H9 (cell line): Measurements from ENCODE around the gene TRPC4AP. TPM values are rescaled to one million over a fixed set of nuclear protein-coding genes. Genes with fewer than 3 reads are reported as not detected.
"Not testable (repeated sequence)": the region's sequence is repeated elsewhere in the genome, so short reads cannot be mapped to it uniquely, and the experiment has no call there.

Source experiments
- DNase-seq: peaks from one replicate; pipeline ENCODE4 v3.0.0-alpha.2; 2017
- H2AFZ ChIP-seq: one replicate; pipeline ENCODE4 v1.6.1; 2013; ENCODE audit warnings: mild to moderate bottlenecking, low read length, control low read depth, moderate library complexity
- H2AK5ac ChIP-seq: 2 replicates; pipeline ENCODE4 v1.6.1; 2013; ENCODE audit warnings: low read length, control low read depth, mixed read lengths; ENCODE audit not compliant: insufficient read length
- H2BK120ac ChIP-seq: one replicate; pipeline ENCODE4 v1.6.1; 2013; ENCODE audit warnings: low read depth, mild to moderate bottlenecking, low read length, control low read depth, inconsistent platforms; ENCODE audit not compliant: poor library complexity, severe bottlenecking
- H2BK12ac ChIP-seq: 2 replicates; pipeline ENCODE4 v1.6.1; 2013; ENCODE audit warnings: low read length, control low read depth, mixed read lengths, low read depth; ENCODE audit not compliant: insufficient read length
- H2BK15ac ChIP-seq: 2 replicates; pipeline ENCODE4 v1.6.1; 2013; ENCODE audit warnings: low read depth, low read length, control low read depth
- H2BK20ac ChIP-seq: one replicate; pipeline ENCODE4 v1.6.1; 2013; ENCODE audit warnings: low read depth, mild to moderate bottlenecking, low read length, control low read depth, inconsistent platforms; ENCODE audit not compliant: poor library complexity, severe bottlenecking
- H2BK5ac ChIP-seq: 2 replicates; pipeline ENCODE4 v1.6.1; 2013; ENCODE audit warnings: low read length, control low read depth, mixed read lengths; ENCODE audit not compliant: insufficient read length
- H3K14ac ChIP-seq: 2 replicates; pipeline ENCODE4 v1.6.1; 2013; ENCODE audit warnings: low read length, control low read depth; ENCODE audit not compliant: insufficient read depth
- H3K18ac ChIP-seq: 2 replicates; pipeline ENCODE4 v1.6.1; 2013; ENCODE audit warnings: low read depth, mild to moderate bottlenecking, mixed read lengths, low read length, control low read depth; ENCODE audit not compliant: insufficient read length
- H3K23ac ChIP-seq: 2 replicates; pipeline ENCODE4 v1.6.1; 2013; ENCODE audit warnings: low read length, control low read depth, mixed read lengths, low read depth; ENCODE audit not compliant: insufficient read length
- H3K23me2 ChIP-seq: 2 replicates; pipeline ENCODE4 v1.6.1; 2013; ENCODE audit warnings: low read depth, mild to moderate bottlenecking, mixed read lengths, low read length, control low read depth; ENCODE audit not compliant: insufficient read length, poor library complexity, severe bottlenecking
- H3K27ac ChIP-seq: 2 replicates; pipeline ENCODE4 v1.5.1; 2013; ENCODE audit warnings: low read length, control low read depth, mixed read lengths, low read depth; ENCODE audit not compliant: insufficient read length
- H3K27me3 ChIP-seq: 2 replicates; pipeline ENCODE4 v1.6.1; 2013; ENCODE audit warnings: low read length, control low read depth, inconsistent platforms; ENCODE audit not compliant: insufficient read depth
- H3K4ac ChIP-seq: 2 replicates; pipeline ENCODE4 v1.6.1; 2013; ENCODE audit warnings: low read depth, mild to moderate bottlenecking, control low read depth, inconsistent platforms, low read length, moderate library complexity
- H3K4me1 ChIP-seq: 2 replicates; pipeline ENCODE4 v1.6.1; 2013; ENCODE audit warnings: low read length, control low read depth, inconsistent platforms; ENCODE audit not compliant: insufficient read depth
- H3K4me2 ChIP-seq: 2 replicates; pipeline ENCODE4 v1.6.1; 2013; ENCODE audit warnings: low read length, control low read depth, mixed read lengths; ENCODE audit not compliant: insufficient read length, insufficient read depth
- H3K56ac ChIP-seq: 2 replicates; pipeline ENCODE4 v1.6.1; 2013; ENCODE audit warnings: low read depth, mild to moderate bottlenecking, mixed read lengths, low read length, control low read depth; ENCODE audit not compliant: insufficient read length
- H3K79me1 ChIP-seq: 2 replicates; pipeline ENCODE4 v1.6.1; 2013; ENCODE audit warnings: low read depth, mild to moderate bottlenecking, moderate library complexity, low read length, control low read depth, inconsistent platforms; ENCODE audit not compliant: insufficient read depth, poor library complexity, severe bottlenecking
- H3K79me2 ChIP-seq: 2 replicates; pipeline ENCODE4 v1.6.1; 2013; ENCODE audit warnings: low read length, control low read depth, inconsistent platforms; ENCODE audit not compliant: insufficient read depth
- H3K9ac ChIP-seq: 2 replicates; pipeline ENCODE4 v1.6.1; 2013; ENCODE audit warnings: low read length, control low read depth, mixed read lengths; ENCODE audit not compliant: insufficient read length; ENCODE audit errors: extremely low read depth
- H3K9me3 ChIP-seq: one replicate; pipeline ENCODE4 v1.6.1; 2013; ENCODE audit warnings: low read depth, low read length, inconsistent platforms; ENCODE audit not compliant: control insufficient read depth
- H3T11ph ChIP-seq: one replicate; pipeline ENCODE4 v1.6.1; 2013; ENCODE audit warnings: mild to moderate bottlenecking, low read length, control low read depth, inconsistent platforms
- H4K20me1 ChIP-seq: one replicate; pipeline ENCODE4 v1.6.1; 2013; ENCODE audit not compliant: control insufficient read depth, insufficient read length, insufficient read depth
- H4K5ac ChIP-seq: 2 replicates; pipeline ENCODE4 v1.6.1; 2013; ENCODE audit warnings: low read depth, mild to moderate bottlenecking, mixed read lengths, low read length, control low read depth; ENCODE audit not compliant: insufficient read length
- H4K8ac ChIP-seq: replicated peaks from 2 replicates; pipeline ENCODE4 v1.6.1; 2013; ENCODE audit warnings: low read length, control low read depth, mixed read lengths, low read depth; ENCODE audit not compliant: insufficient read length
- H4K91ac ChIP-seq: 2 replicates; pipeline ENCODE4 v1.6.1; 2013; ENCODE audit warnings: low read depth, mild to moderate bottlenecking, moderate library complexity, mixed read lengths, low read length, control low read depth; ENCODE audit not compliant: insufficient read length
- H3K27ac Mint-ChIP-seq, 3 experiments: 2 replicates in 2 of 3; 3 replicates in 1 of 3; pipeline ENCODE4 v1.8.0; 2020 to 2021; ENCODE audit warnings: mixed read lengths in 3 of 3, mild to moderate bottlenecking in 1 of 3, moderate library complexity in 1 of 3
- H3K27me3 Mint-ChIP-seq: 2 replicates; pipeline ENCODE4 v1.8.0; 2021; ENCODE audit warnings: low read depth, mild to moderate bottlenecking, moderate library complexity, mixed read lengths
- H3K36me3 Mint-ChIP-seq, 3 experiments: 2 replicates in 2 of 3; 3 replicates in 1 of 3; pipeline ENCODE4 v1.8.0; 2020 to 2021; ENCODE audit warnings: low read depth in 3 of 3, mixed read lengths in 3 of 3; ENCODE audit not compliant: insufficient read depth in 1 of 3
- H3K4me1 Mint-ChIP-seq, 2 experiments: 2 replicates each; pipeline ENCODE4 v1.8.0; 2020; ENCODE audit warnings: mixed read lengths in 2 of 2
- H3K4me3 Mint-ChIP-seq, 2 experiments: 2 replicates in 1 of 2; 3 replicates in 1 of 2; pipeline ENCODE4 v1.8.0; 2020 to 2021; ENCODE audit warnings: mild to moderate bottlenecking in 2 of 2, mixed read lengths in 2 of 2, moderate library complexity in 1 of 2
- H3K9me3 Mint-ChIP-seq, 2 experiments: 2 replicates in 1 of 2; 3 replicates in 1 of 2; pipeline ENCODE4 v1.8.0; 2020; ENCODE audit warnings: mild to moderate bottlenecking in 2 of 2, mixed read lengths in 2 of 2, moderate library complexity in 1 of 2
- CTCF ChIP-seq: fragments of 200-600 bp; sonication (generic); conservative IDR thresholded peaks from 3 replicates; pipeline ENCODE4 v1.8.0; 2021; ENCODE audit warnings: antibody characterized with exemption, mild to moderate bottlenecking
- WGBS: extraction: QIAGEN DNeasy Blood & Tissue Kit; methylation state at CpG from one replicate; pipeline ENCODE4 v1.1.7; 2013; ENCODE audit warnings: missing lambda C conversion rate, low lambda C conversion rate, mixed read lengths; ENCODE audit not compliant: insufficient read length; ENCODE audit errors: extremely low coverage; 5-methylcytosine and 5-hydroxymethylcytosine counted together
- total RNA-seq: library from RNA; stranded (reverse); gene quantifications from 2 replicates; pipeline ENCODE4 v1.2.1, GENCODE V29; 2021

The TRPC4AP gene
- total RNA-seq, 1 experiment from 2014 or later = 93.9 TPM

GRCh38 chr20:35084998-35085397, 7.6 kb downstream of the TRPC4AP start:
- no peak overlapping the region for H3K27ac ChIP-seq
- TF ChIP-seq CTCF = no peak
- no peak overlapping the region for H3K56ac ChIP-seq
- 0 out of 7 replicates have a peak overlapping the region, but pooled peaks of 1 of the 3 experiments have one; percentile 14 for H3K27ac Mint-ChIP-seq
- H3K14ac ChIP-seq = no peak overlapping the region
- no peak overlapping the region for H3K18ac ChIP-seq
- H3K27me3 ChIP-seq = no peaks in the 10 kb centered on the region
- H3K27me3 Mint-ChIP-seq = no peaks in the 10 kb centered on the region
- H3K79me1 ChIP-seq = peaks cover 6% of the 10 kb centered on the region
- no peaks in the 10 kb centered on the region for H3K9me3 Mint-ChIP-seq
- no peak overlapping the region for H4K91ac ChIP-seq
- H3T11ph ChIP-seq = no peak overlapping the region
- no peak overlapping the region for H3K23ac ChIP-seq
- DNase-seq = no peak
- H4K5ac ChIP-seq = no peak overlapping the region
- H2BK15ac ChIP-seq = no peak overlapping the region
- H3K9me3 ChIP-seq = no peaks in the 10 kb centered on the region
- WGBS = no CpG with 5 or more reads among the region's 3 CpGs
- H3K36me3 Mint-ChIP-seq = peaks cover 7 to 18% (median 13%) of the 10 kb centered on the region in 3 experiments; a peak in 6 of 7 replicates
- H2BK12ac ChIP-seq = no peak overlapping the region
- no peak overlapping the region for H2BK5ac ChIP-seq
- no peak overlapping the region for H2BK20ac ChIP-seq
- H2AK5ac ChIP-seq = no peak overlapping the region
- H3K4ac ChIP-seq = no peak overlapping the region
- no peak overlapping the region for H3K4me3 Mint-ChIP-seq
- H3K79me2 ChIP-seq = peaks cover 13% of the 10 kb centered on the region; the same call in 1 of the 2 replicates
- H3K23me2 ChIP-seq = no peaks in the 10 kb centered on the region
- no peaks in the 10 kb centered on the region for H3K4me1 ChIP-seq
- H3K9ac ChIP-seq = no peak overlapping the region
- no peak overlapping the region for H4K8ac ChIP-seq
- no peak overlapping the region for H2BK120ac ChIP-seq
- H4K20me1 ChIP-seq = peaks cover 2% of the 10 kb centered on the region
- no peak overlapping the region for H2AFZ ChIP-seq
- H3K4me1 Mint-ChIP-seq = peaks cover 0 to 7% of the 10 kb centered on the region in 2 experiments; a peak in 2 of 4 replicates
- no peak overlapping the region for H3K4me2 ChIP-seq

DNA sequence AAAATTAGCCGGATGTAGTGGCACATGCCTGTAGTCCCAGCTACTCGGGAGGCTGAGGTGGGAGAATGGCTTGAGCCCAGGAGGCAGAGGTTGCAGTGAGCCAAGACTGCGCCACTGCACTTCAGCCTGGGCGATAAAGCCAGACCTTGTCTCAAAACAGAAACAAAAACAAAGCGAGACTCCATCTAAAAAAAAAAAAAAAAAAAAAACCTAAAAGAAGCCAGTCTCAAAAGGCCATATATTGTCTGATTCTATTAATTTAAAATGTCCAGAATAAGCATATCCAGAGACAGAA, 12.3 kb downstream of the TRPC4AP start:
- not testable (repeated sequence) for H3K18ac ChIP-seq, H3K9ac ChIP-seq, H2AK5ac ChIP-seq, H3K4me2 ChIP-seq, H2BK120ac ChIP-seq, H3K79me2 ChIP-seq, H3T11ph ChIP-seq, H3K56ac ChIP-seq, H2AFZ ChIP-seq, H4K8ac ChIP-seq, H3K4me1 Mint-ChIP-seq, H3K23ac ChIP-seq, H3K14ac ChIP-seq, DNase-seq, H3K79me1 ChIP-seq, H2BK5ac ChIP-seq, H2BK20ac ChIP-seq, H3K9me3 ChIP-seq, H3K27me3 Mint-ChIP-seq, H2BK12ac ChIP-seq, H3K4me1 ChIP-seq, H2BK15ac ChIP-seq, H3K27ac ChIP-seq, H4K20me1 ChIP-seq, H3K4ac ChIP-seq, H3K23me2 ChIP-seq, H4K5ac ChIP-seq, H4K91ac ChIP-seq, H3K27me3 ChIP-seq, H3K4me3 Mint-ChIP-seq, H3K27ac Mint-ChIP-seq
- no CpG with 5 or more reads among the region's 5 CpGs for WGBS
- peaks cover 17 to 19% of the 10 kb centered on the region in 2 experiments for H3K9me3 Mint-ChIP-seq
- peaks cover 31 to 45% (median 37%) of the 10 kb centered on the region in 3 experiments for H3K36me3 Mint-ChIP-seq
